Measurements from ENCODE around the gene HOXB2.

HOXB2 gene

GRCh38 chr17:48579760-48580554, 35.0 kb upstream of the HOXB2 start:
- DNase-seq (ENCODE audit: insufficient read length, low spot score) = no peak
- FAIRE-seq = peak; percentile 50

GRCh38 chr17:48579471-48579759, 34.5 kb upstream of the HOXB2 start:
- FAIRE-seq (no peak), DNase-seq (ENCODE audit: insufficient read length, low spot score) (no peak)
- no peak for TF ChIP-seq POU2F2 (IDR thresholded peaks at IDR 0.05; ENCODE audit: low read depth, low read length)
- TF ChIP-seq POLR2AphosphoS5 (IDR thresholded peaks at IDR 0.05; ENCODE audit: low read depth, low read length) = no peak
- no peak for TF ChIP-seq SPI1 (IDR thresholded peaks at IDR 0.05; ENCODE audit: low read depth, low read length)
- no peak for TF ChIP-seq POLR2A (IDR thresholded peaks at IDR 0.05; ENCODE audit: low read depth, low read length)
- TF ChIP-seq PAX5 (IDR thresholded peaks at IDR 0.05; ENCODE audit: insufficient read depth, low read length, severe bottlenecking) = no peak
- TF ChIP-seq TAF1 (IDR thresholded peaks at IDR 0.05; ENCODE audit: low read depth, low read length) = no peak

More at GRCh38 chr17:48579760-48580554, 35.0 kb upstream of the HOXB2 start:
- TF ChIP-seq POU2F2 (IDR thresholded peaks at IDR 0.05; ENCODE audit: low read depth, low read length) (no peak), PAX5 (IDR thresholded peaks at IDR 0.05; ENCODE audit: insufficient read depth, low read length, severe bottlenecking) (no peak), POLR2AphosphoS5 (IDR thresholded peaks at IDR 0.05; ENCODE audit: low read depth, low read length) (no peak), TAF1 (IDR thresholded peaks at IDR 0.05; ENCODE audit: low read depth, low read length) (no peak), POLR2A (IDR thresholded peaks at IDR 0.05; ENCODE audit: low read depth, low read length) (no peak), SPI1 (IDR thresholded peaks at IDR 0.05; ENCODE audit: low read depth, low read length) (no peak)

- FAIRE-seq (peak; percentile 81), DNase-seq (ENCODE audit: insufficient read length, low spot score) (no peak)
- TF ChIP-seq PAX5 (IDR thresholded peaks at IDR 0.05; ENCODE audit: insufficient read depth, low read length, severe bottlenecking) (no peak), POLR2AphosphoS5 (IDR thresholded peaks at IDR 0.05; ENCODE audit: low read depth, low read length) (no peak), TAF1 (IDR thresholded peaks at IDR 0.05; ENCODE audit: low read depth, low read length) (0 out of 2 replicates have a peak, but pooled peaks have one; percentile 36), POLR2A (IDR thresholded peaks at IDR 0.05; ENCODE audit: low read depth, low read length) (no peak), SPI1 (IDR thresholded peaks at IDR 0.05; ENCODE audit: low read depth, low read length) (no peak), POU2F2 (IDR thresholded peaks at IDR 0.05; ENCODE audit: low read depth, low read length) (no peak)
Observed at GRCh38 chr17:48578616-48579470, 33.9 kb upstream of the HOXB2 start.

GRCh38 chr17:48577946-48578615, 33.2 kb upstream of the HOXB2 start, which contains the start of gene HOXB4:
Gene HOXB4 (minus strand): TSS chr17:48578350. CDS start chr17:48578319, 31 bp downstream.
- DNase-seq (ENCODE audit: insufficient read length, low spot score) = peak; percentile 71
- FAIRE-seq = peak; percentile 68
- TF ChIP-seq POU2F2 (IDR thresholded peaks at IDR 0.05; ENCODE audit: low read depth, low read length) (no peak), TAF1 (IDR thresholded peaks at IDR 0.05; ENCODE audit: low read depth, low read length) (0 out of 2 replicates have a peak, but pooled peaks have one; percentile 6), POLR2A (IDR thresholded peaks at IDR 0.05; ENCODE audit: low read depth, low read length) (no peak), POLR2AphosphoS5 (IDR thresholded peaks at IDR 0.05; ENCODE audit: low read depth, low read length) (no peak)

- FAIRE-seq (peak; percentile 60), DNase-seq (ENCODE audit: insufficient read length, low spot score) (no peak)
- TF ChIP-seq SPI1 (IDR thresholded peaks at IDR 0.05; ENCODE audit: low read depth, low read length) = no peak
- no peak for TF ChIP-seq TAF1 (IDR thresholded peaks at IDR 0.05; ENCODE audit: low read depth, low read length)
- no peak for TF ChIP-seq POLR2AphosphoS5 (IDR thresholded peaks at IDR 0.05; ENCODE audit: low read depth, low read length)
- TF ChIP-seq PAX5 (IDR thresholded peaks at IDR 0.05; ENCODE audit: insufficient read depth, low read length, severe bottlenecking) = no peak
Observed at GRCh38 chr17:48577330-48577945, 32.5 kb upstream of the HOXB2 start.

- FAIRE-seq (no peak), DNase-seq (ENCODE audit: insufficient read length, low spot score) (no peak)
- no peak for TF ChIP-seq PAX5 (IDR thresholded peaks at IDR 0.05; ENCODE audit: insufficient read depth, low read length, severe bottlenecking)
- no peak for TF ChIP-seq SPI1 (IDR thresholded peaks at IDR 0.05; ENCODE audit: low read depth, low read length)
- TF ChIP-seq POLR2AphosphoS5 (IDR thresholded peaks at IDR 0.05; ENCODE audit: low read depth, low read length) = no peak
- TF ChIP-seq POLR2A (IDR thresholded peaks at IDR 0.05; ENCODE audit: low read depth, low read length) = no peak
- no peak for TF ChIP-seq TAF1 (IDR thresholded peaks at IDR 0.05; ENCODE audit: low read depth, low read length)
Observed at GRCh38 chr17:48576479-48577309, 31.8 kb upstream of the HOXB2 start.

- DNase-seq (ENCODE audit: insufficient read length, low spot score) (no peak), FAIRE-seq (no peak)
- TF ChIP-seq PAX5 (IDR thresholded peaks at IDR 0.05; ENCODE audit: insufficient read depth, low read length, severe bottlenecking) (no peak), TAF1 (IDR thresholded peaks at IDR 0.05; ENCODE audit: low read depth, low read length) (no peak), SPI1 (IDR thresholded peaks at IDR 0.05; ENCODE audit: low read depth, low read length) (no peak), POLR2AphosphoS5 (IDR thresholded peaks at IDR 0.05; ENCODE audit: low read depth, low read length) (no peak), POLR2A (IDR thresholded peaks at IDR 0.05; ENCODE audit: low read depth, low read length) (no peak), POU2F2 (IDR thresholded peaks at IDR 0.05; ENCODE audit: low read depth, low read length) (no peak)
Observed at GRCh38 chr17:48575673-48576478, 31.0 kb upstream of the HOXB2 start.
